GM18861 (cell line): Measurements from ENCODE around the gene FAM229A.
"Not testable (repeated sequence)": the region's sequence is repeated elsewhere in the genome, so short reads cannot be mapped to it uniquely, and the experiment has no call there.

Experiments
- ATAC-seq: cut with Tn5 transposase; IDR thresholded peaks from one replicate; pipeline ENCODE4 v1.9.1; 2021; ENCODE audit not compliant: unreplicated experiment

The FAM229A gene

DNA sequence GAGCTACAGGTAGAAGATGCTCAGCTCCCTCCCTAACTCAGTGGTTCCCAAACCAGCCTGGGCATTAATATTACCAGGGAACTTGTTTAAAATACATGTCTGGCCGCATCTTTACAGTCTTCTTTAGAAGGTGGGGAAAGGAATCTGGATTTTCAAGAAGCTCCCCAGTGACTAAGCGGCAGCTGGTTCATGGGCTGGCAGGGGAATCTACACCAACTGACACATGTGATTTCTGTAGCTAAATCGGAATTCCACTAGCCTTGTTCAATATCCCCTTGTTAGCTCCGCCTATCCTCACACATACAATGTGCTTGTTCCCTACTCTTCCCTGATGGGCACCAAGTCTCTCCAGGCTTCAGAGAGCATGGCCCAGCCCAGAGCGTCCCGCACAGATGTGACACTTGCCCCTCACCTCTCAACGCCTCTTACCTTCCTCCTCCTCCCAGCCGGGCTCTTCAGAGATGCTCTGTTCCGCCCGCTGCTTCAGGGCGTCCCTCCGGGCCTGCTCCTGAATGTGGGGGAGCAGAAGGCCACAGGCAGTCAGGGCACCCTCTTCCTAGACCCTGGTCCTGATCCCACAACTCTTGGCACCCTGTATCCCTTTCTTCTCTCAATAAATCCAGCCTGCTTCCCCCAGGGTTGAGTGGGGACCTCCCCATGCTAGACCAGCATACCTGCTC is 15.4 kb upstream of the FAM229A start:
- ATAC-seq: no peak

DNA sequence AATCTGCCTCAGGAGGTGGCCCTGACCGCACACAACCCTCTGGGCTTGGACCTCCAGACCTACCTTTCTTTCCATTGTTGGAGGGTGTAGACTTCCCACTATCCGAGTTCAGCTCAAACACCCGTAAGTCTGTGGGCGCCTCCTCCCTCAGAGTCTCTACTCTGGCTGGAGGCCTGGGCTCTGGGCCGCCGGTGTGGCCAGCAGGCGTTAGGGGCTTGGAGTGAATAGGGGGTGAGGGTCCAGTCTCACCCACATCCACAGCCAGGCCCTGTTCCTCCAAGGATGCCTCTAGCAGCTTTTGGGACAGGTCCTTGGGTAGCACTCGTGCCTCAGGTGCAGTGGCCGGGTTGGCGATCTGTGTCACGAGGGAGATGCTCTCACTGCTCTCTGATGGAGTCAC is 13.9 kb upstream of the FAM229A start:
- ATAC-seq: no peak

DNA sequence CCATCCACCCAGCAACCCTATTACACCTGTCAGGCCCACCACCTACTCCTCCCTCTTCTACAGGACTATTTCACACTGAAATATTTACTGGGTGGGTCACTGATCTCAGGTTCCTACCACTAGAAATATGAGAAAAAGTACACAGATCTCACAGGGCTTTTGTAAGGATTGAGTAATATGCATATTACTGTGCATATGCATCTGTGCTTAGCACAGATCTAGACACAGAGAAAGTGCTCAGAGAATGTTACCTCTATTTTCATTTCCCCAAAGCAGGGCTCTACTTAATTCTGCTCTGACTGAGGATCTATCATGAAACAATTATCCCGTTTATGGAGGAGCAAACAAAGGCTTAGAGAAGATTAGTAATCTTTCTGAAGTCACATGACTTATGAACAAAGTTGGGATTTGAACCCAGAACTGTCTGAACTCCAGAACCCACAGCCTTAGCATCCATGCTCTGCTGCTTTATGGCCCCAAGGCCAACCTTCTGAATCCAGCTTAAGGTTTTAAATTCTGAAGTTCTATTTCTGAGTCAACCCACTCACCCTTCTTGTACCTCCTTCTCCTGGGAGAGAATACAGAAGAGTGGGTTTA is 11.8 kb upstream of the FAM229A start:
- ATAC-seq: no peak

DNA sequence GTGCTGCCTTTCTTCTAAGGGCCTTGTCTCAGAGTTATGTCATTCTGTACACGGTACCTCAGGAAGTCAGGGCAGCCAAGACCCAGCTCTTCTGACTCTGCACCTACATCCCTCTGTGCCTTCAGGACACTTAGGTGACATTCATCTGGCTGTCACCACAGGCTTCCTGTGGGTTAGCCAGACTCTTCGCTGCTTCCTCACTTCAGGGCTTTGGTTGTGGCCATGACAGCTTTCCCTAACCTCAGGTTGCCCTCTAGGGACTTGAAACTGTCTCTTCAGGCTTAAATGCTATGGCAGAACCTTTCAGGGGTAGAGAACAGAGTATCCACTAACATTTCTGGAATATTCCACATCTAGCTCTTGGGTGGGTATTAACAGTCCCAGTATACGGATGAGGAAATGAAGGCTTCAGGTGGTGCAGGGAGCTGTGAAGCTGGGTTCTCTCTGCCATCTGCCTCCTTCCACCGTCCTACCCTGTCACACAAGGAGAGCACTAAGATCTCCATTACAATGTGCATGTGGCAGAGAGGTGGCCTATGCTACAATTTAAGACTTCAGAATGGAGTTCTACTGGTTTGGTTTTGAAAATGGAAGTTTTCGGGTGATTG is 10.0 kb upstream of the FAM229A start:
- ATAC-seq: no peak

- no peak for ATAC-seq
Observed at GRCh38 chr1:32367912-32368635, 5.8 kb upstream of the FAM229A start.

GRCh38 chr1:32365445-32365844 is 3.2 kb upstream of the FAM229A start:
- no peak for ATAC-seq

DNA sequence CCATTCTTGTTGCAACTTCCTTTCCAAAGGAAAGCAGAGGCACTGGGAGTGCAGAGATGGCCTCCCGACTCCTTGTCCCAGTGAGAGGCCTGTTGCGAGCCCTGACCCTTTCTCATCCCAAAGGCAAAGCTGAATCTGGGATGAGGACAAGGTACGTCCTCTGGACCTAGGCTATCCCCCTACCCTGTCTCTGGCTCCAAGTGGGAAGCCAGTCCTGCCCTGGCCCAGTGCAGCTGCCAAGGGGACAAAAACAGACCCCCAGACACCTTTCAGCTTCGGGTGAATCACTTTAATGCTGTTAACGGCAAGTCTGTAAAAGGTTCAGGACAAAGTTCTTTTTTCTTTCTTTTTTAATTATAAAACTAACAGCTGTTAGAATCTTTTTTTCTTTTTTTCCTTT is 2.6 kb upstream of the FAM229A start:
- ATAC-seq: no peak

- no peak for ATAC-seq
Observed at GRCh38 chr1:32363713-32364112, 1.4 kb upstream of the FAM229A start.

GRCh38 chr1:32361674-32362473 is 411 bp downstream of the FAM229A start:
- no peak for ATAC-seq

GRCh38 chr1:32361308-32361673 is 994 bp downstream of the FAM229A start:
- ATAC-seq: no peak

DNA sequence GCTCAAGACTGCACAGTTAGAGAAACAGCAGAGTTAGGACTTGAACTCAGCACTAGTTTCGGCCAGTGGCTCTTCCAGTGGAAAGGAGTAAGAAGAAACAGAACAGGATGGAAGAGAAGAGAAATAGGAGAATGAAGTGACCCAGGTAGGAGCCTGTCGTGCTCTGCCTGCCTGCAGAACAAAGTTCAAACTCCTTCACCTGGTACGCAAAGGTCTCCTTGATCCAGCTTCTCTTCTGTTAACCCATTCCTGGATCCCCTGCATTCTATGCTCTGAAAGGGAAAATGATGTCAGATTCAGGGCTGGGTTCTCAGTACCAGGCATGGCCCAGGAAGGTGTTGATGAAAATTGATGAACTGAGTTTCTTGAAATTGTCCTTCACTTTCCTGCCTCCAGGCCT is 3.9 kb downstream of the FAM229A start:
- ATAC-seq: no peak

- ATAC-seq: no peak
Observed at GRCh38 chr1:32357614-32358013, 4.7 kb downstream of the FAM229A start.

GRCh38 chr1:32356478-32356877 is 5.8 kb downstream of the FAM229A start:
- no peak for ATAC-seq

DNA sequence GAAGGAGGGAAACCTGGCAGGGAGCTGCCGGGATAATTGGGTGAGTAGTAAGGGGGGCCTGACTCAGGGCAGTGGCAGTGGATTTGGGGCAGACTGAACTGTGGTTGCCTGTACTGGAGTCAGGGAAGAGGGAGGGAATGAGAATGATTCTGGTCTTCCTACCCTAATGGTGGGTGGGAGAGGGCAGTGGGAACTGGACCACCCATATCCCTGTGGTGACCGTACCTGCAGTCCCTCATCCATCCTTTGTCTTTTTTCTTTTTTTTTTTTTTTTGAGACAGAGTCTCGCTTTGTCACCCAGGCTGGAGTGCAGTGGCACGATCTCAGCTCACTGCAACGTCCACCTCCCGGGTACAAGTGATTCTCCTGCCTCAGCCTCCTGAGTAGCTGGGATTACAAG is 6.5 kb downstream of the FAM229A start:
- ATAC-seq: not testable (repeated sequence)

GRCh38 chr1:32353886-32354570 is 8.3 kb downstream of the FAM229A start:
- no peak for ATAC-seq

DNA sequence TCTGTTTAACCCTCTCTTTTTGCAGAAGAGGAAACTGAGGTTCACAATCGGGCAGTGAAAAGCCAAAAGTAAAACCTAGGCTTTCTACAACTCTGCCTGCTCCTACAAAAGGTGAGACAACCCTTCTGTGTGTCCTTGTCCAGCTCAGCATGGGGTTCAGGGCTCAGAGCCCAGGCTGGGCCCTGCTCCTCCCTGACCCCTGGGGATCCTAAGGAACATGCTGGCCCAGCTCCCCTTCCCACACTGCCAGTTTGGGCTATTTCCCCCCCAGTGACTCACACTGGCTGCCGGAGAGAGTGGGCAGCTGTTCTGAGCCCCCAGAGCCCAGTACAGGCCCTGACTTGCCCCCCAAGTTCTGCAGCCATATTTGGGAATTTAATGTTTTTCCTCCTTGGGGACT is 8.9 kb downstream of the FAM229A start:
- ATAC-seq: no peak

- ATAC-seq: no peak
Observed at GRCh38 chr1:32352831-32353383, 9.4 kb downstream of the FAM229A start.

GRCh38 chr1:32352239-32352745 is 10.0 kb downstream of the FAM229A start:
- no peak for ATAC-seq

- peak; percentile 74 for ATAC-seq
Observed at GRCh38 chr1:32351399-32352238, 10.7 kb downstream of the FAM229A start.
